ENCODE results near the gene PAX9.
"Not testable (repeated sequence)": the region's sequence is repeated elsewhere in the genome, so short reads cannot be mapped to it uniquely, and the experiment has no call there.

PAX9 gene

GRCh38 chr14:36676236-36676635, 14.6 kb downstream of the PAX9 start:
- DNase-seq: no peak

- DNase-seq: no peak
These were observed 20.7 kb downstream of the PAX9 start for GRCh38 chr14:36682338-36682737.

GRCh38 chr14:36683083-36683724, 21.5 kb downstream of the PAX9 start:
- no peak for DNase-seq

GRCh38 chr14:36684946-36685345, 23.3 kb downstream of the PAX9 start:
- DNase-seq: no peak

- DNase-seq: no peak
These were observed 28.8 kb downstream of the PAX9 start for GRCh38 chr14:36690311-36691040.

- DNase-seq: not testable (repeated sequence)
These were observed 37.8 kb downstream of the PAX9 start for GRCh38 chr14:36699420-36699819.

- no peak for DNase-seq
These were observed 39.0 kb downstream of the PAX9 start for GRCh38 chr14:36700651-36701050.

- no peak for DNase-seq
These were observed 39.5 kb downstream of the PAX9 start for GRCh38 chr14:36701132-36701531.

GRCh38 chr14:36702474-36702873, 40.8 kb downstream of the PAX9 start:
- DNase-seq: no peak

- DNase-seq: no peak
These were observed 45.9 kb downstream of the PAX9 start for GRCh38 chr14:36707570-36707969.

- no peak for DNase-seq
These were observed 52.5 kb downstream of the PAX9 start for GRCh38 chr14:36713960-36714703.

GRCh38 chr14:36716614-36717184, 55.0 kb downstream of the PAX9 start:
- no peak for DNase-seq

- DNase-seq: no peak
These were observed 55.7 kb downstream of the PAX9 start for GRCh38 chr14:36717363-36717762.

- DNase-seq: no peak
These were observed 56.6 kb downstream of the PAX9 start for GRCh38 chr14:36718216-36718615.

GRCh38 chr14:36719823-36720222, 58.2 kb downstream of the PAX9 start:
- no peak for DNase-seq

- no peak for DNase-seq
These were observed 59.0 kb downstream of the PAX9 start for GRCh38 chr14:36720657-36721056.

GRCh38 chr14:36721877-36722276, 60.2 kb downstream of the PAX9 start:
- no peak for DNase-seq

- no peak for DNase-seq
These were observed 61.9 kb downstream of the PAX9 start for GRCh38 chr14:36723530-36723929.

- DNase-seq: no peak
These were observed 62.5 kb downstream of the PAX9 start for GRCh38 chr14:36724162-36724561.

- DNase-seq: no peak
These were observed 64.5 kb downstream of the PAX9 start for GRCh38 chr14:36726128-36726527.

Data from NCI-H82 (cell line).